Smooth muscle cell of bladder (primary cell): ENCODE data around the gene GPX1. TPM values are rescaled to one million over a fixed set of nuclear protein-coding genes. Genes with fewer than 3 reads are reported as not detected.

Experiments used
- total RNA-seq: library from RNA; depleted of rRNA; stranded (reverse); fragments of >200 nt; gene quantifications from 2 replicates; pipeline ENCODE4 v1.2.3, GENCODE V29; 2014

Gene GPX1
- 436 and 442 TPM in 2 replicates for total RNA-seq

GRCh38 chr3:49358217-49358883, at the start of gene GPX1:
TSS of gene GPX1 (minus strand) at chr3:49358353. CDS start at chr3:49358278, 75 bp downstream.

GRCh38 chr3:49339941-49340800, 18.0 kb downstream of the GPX1 start, which contains the start of gene USP4:
TSS of gene USP4 (minus strand) at chr3:49340053. CDS start at chr3:49340024, 29 bp downstream.

Other genes with a start within 250 kb of the GPX1 start
- gene USP19, start 237.5 kb downstream of the GPX1 start, total RNA-seq: 40.0 and 45.9 TPM in 2 replicates
- gene LAMB2, start 225.3 kb downstream of the GPX1 start, total RNA-seq: 458 and 626 TPM in 2 replicates
- gene CCDC71, start 192.0 kb downstream of the GPX1 start, total RNA-seq: 15.7 and 16.2 TPM in 2 replicates
- 23.3 and 33.9 TPM in 2 replicates for gene KLHDC8B, start 186.8 kb downstream of the GPX1 start, total RNA-seq
- gene C3orf62, start 81.1 kb downstream of the GPX1 start, total RNA-seq: 0.85 and 1.7 TPM in 2 replicates
- 17.8 and 21.7 TPM in 2 replicates for gene USP4, start 18.3 kb downstream of the GPX1 start, total RNA-seq
- 401 and 422 TPM in 2 replicates for gene RHOA, start 53.6 kb upstream of the GPX1 start, total RNA-seq
- 16.6 and 18.8 TPM in 2 replicates for gene TCTA, start 54.1 kb upstream of the GPX1 start, total RNA-seq
- 0.71 and 1.5 TPM in 2 replicates for gene AMT, start 64.1 kb upstream of the GPX1 start, total RNA-seq
- gene NICN1, start 71.0 kb upstream of the GPX1 start, total RNA-seq: 4.4 and 13.2 TPM in 2 replicates
- 21.5 and 31.4 TPM in 2 replicates for gene DAG1, start 111.9 kb upstream of the GPX1 start, total RNA-seq
- gene BSN, start 196.1 kb upstream of the GPX1 start, total RNA-seq: under 0.01 TPM in 2 replicates